SK-N-SH treated with all-trans-retinoic acid at 6 μM for 48 hours (cell line): ENCODE data around the gene PCNA.

ENCODE experiments used
- ATAC-seq: fragments of 200-7000 bp; cut with Tn5 transposase; 3 replicates; pipeline ENCODE4 v1.9.1; 2020; ENCODE audit warnings: mild to moderate bottlenecking, moderate library complexity
- ARNTL ChIP-seq: fragments of 450-650 bp; formaldehyde crosslinking; IDR thresholded peaks from 2 replicates; pipeline ENCODE4 v1.5.0; 2020; ENCODE audit warnings: low read depth, mild to moderate bottlenecking, moderate library complexity, borderline replicate concordance
- BACH2 ChIP-seq: fragments of 250-450 bp; sonication (Bioruptor Pico); IDR thresholded peaks from 2 replicates; pipeline ENCODE4 v1.9.0; 2021; ENCODE audit warnings: mild to moderate bottlenecking, borderline replicate concordance
- CSDC2 ChIP-seq: fragments of 250-450 bp; sonication (Bioruptor Pico); IDR thresholded peaks from 2 replicates; pipeline ENCODE4 v1.5.0; 2020; ENCODE audit warnings: mild to moderate bottlenecking, moderate library complexity
- CSRNP3 ChIP-seq: fragments of 250-450 bp; sonication (Bioruptor Pico); IDR thresholded peaks from 2 replicates; pipeline ENCODE4 v1.5.1; 2021; ENCODE audit warnings: mild to moderate bottlenecking, moderate library complexity
- GLIS3 ChIP-seq: fragments of 250-450 bp; sonication (Bioruptor Pico); IDR thresholded peaks from 2 replicates; pipeline ENCODE4 v1.5.0; 2020; ENCODE audit warnings: mild to moderate bottlenecking, moderate library complexity
- ISL1 ChIP-seq: fragments of 250-450 bp; sonication (Bioruptor Pico); IDR thresholded peaks from 2 replicates; pipeline ENCODE4 v2.1.2; 2022; ENCODE audit warnings: mild to moderate bottlenecking, moderate library complexity
- PATZ1 ChIP-seq: fragments of 250-450 bp; sonication (Bioruptor Pico); IDR thresholded peaks from 2 replicates; pipeline ENCODE4 v1.8.0; 2020; ENCODE audit warnings: mild to moderate bottlenecking, moderate library complexity, borderline replicate concordance
- POU6F1 ChIP-seq: fragments of 250-450 bp; sonication (Bioruptor Pico); IDR thresholded peaks from 2 replicates; pipeline ENCODE4 v1.8.0; 2021; ENCODE audit warnings: low read depth, mild to moderate bottlenecking, moderate library complexity, borderline replicate concordance
- PPARA ChIP-seq: fragments of 250-450 bp; sonication (Bioruptor Pico); IDR thresholded peaks from 2 replicates; pipeline ENCODE4 v1.5.0; 2020; ENCODE audit warnings: mild to moderate bottlenecking, borderline replicate concordance
- RARB ChIP-seq: fragments of 250-450 bp; sonication (Bioruptor Pico); IDR thresholded peaks from 2 replicates; pipeline ENCODE4 v1.8.0; 2021; ENCODE audit warnings: mild to moderate bottlenecking, moderate library complexity
- TCF4 ChIP-seq: fragments of 250-450 bp; sonication (Bioruptor Pico); IDR thresholded peaks from 2 replicates; pipeline ENCODE4 v1.8.0; 2021; ENCODE audit warnings: mild to moderate bottlenecking, moderate library complexity, borderline replicate concordance
- TOX ChIP-seq: fragments of 250-450 bp; sonication (Bioruptor Pico); IDR thresholded peaks from 2 replicates; pipeline ENCODE4 v1.8.0; 2021; ENCODE audit warnings: mild to moderate bottlenecking, moderate library complexity, borderline replicate concordance
- ZC3H10 ChIP-seq: fragments of 250-450 bp; sonication (Bioruptor Pico); IDR thresholded peaks from 2 replicates; pipeline ENCODE4 v1.5.1; 2021; ENCODE audit warnings: mild to moderate bottlenecking, moderate library complexity
- ZFP3 ChIP-seq: fragments of 250-450 bp; sonication (Bioruptor Pico); IDR thresholded peaks from 2 replicates; pipeline ENCODE4 v1.5.0; 2020; ENCODE audit warnings: mild to moderate bottlenecking, moderate library complexity
- ZFP30 ChIP-seq: fragments of 450-650 bp; formaldehyde crosslinking; IDR thresholded peaks from 2 replicates; pipeline ENCODE4 v1.5.0; 2022; ENCODE audit warnings: mild to moderate bottlenecking, moderate library complexity
- ZNF565 ChIP-seq: fragments of 450-650 bp; formaldehyde crosslinking; conservative IDR thresholded peaks from 2 replicates; pipeline ENCODE4 v1.5.0; 2020; ENCODE audit warnings: low read depth, mild to moderate bottlenecking, moderate library complexity
- ZNF8 ChIP-seq: fragments of 450-650 bp; formaldehyde crosslinking; IDR thresholded peaks from 2 replicates; pipeline ENCODE4 v1.5.0; 2020; ENCODE audit warnings: mild to moderate bottlenecking, moderate library complexity

The PCNA gene

GRCh38 chr20:5140195-5140594 lies 20.4 kb upstream of the PCNA start (continued):
- no peak for TF ChIP-seq POU6F1

- no peak for ATAC-seq
- TF ChIP-seq ISL1, result no peak
- TF ChIP-seq RARB, result no peak
- no peak for TF ChIP-seq POU6F1
- TF ChIP-seq ZNF8 (CRISPR knock-in tag), result no peak
- TF ChIP-seq ZFP3 (CRISPR knock-in tag), result no peak
- TF ChIP-seq CSDC2 (CRISPR knock-in tag), result no peak
- TF ChIP-seq CSRNP3 (CRISPR knock-in tag), result no peak
These were observed 16.3 kb upstream of the PCNA start for GRCh38 chr20:5136096-5136495.

GRCh38 chr20:5135363-5136012 lies 15.7 kb upstream of the PCNA start:
- ATAC-seq, result no peak
- no peak for TF ChIP-seq CSRNP3 (CRISPR knock-in tag)
- no peak for TF ChIP-seq ZNF8 (CRISPR knock-in tag)
- no peak for TF ChIP-seq ZFP3 (CRISPR knock-in tag)
- no peak for TF ChIP-seq POU6F1

GRCh38 chr20:5133998-5134397 lies 14.2 kb upstream of the PCNA start:
- ATAC-seq, result no peak

GRCh38 chr20:5131502-5131901 lies 11.7 kb upstream of the PCNA start:
- no peak for ATAC-seq
- no peak for TF ChIP-seq POU6F1
- TF ChIP-seq TOX (CRISPR knock-in tag), result no peak
- TF ChIP-seq ARNTL (CRISPR knock-in tag), result no peak
- TF ChIP-seq CSDC2 (CRISPR knock-in tag), result no peak
- no peak for TF ChIP-seq ZNF565
- no peak for TF ChIP-seq GLIS3 (CRISPR knock-in tag)
- no peak for TF ChIP-seq BACH2 (CRISPR knock-in tag)
- TF ChIP-seq ZFP30 (CRISPR knock-in tag), result no peak
- no peak for TF ChIP-seq PATZ1 (CRISPR knock-in tag)

More at GRCh38 chr20:5133998-5134397, 14.2 kb upstream of the PCNA start:
- no peak for TF ChIP-seq TCF4
- no peak for TF ChIP-seq BACH2 (CRISPR knock-in tag)
- TF ChIP-seq PPARA (CRISPR knock-in tag), result no peak
- TF ChIP-seq GLIS3 (CRISPR knock-in tag), result no peak
- TF ChIP-seq ZC3H10 (CRISPR knock-in tag), result no peak
